ENCODE results near the gene AGBL5.

The AGBL5 gene

DNA sequence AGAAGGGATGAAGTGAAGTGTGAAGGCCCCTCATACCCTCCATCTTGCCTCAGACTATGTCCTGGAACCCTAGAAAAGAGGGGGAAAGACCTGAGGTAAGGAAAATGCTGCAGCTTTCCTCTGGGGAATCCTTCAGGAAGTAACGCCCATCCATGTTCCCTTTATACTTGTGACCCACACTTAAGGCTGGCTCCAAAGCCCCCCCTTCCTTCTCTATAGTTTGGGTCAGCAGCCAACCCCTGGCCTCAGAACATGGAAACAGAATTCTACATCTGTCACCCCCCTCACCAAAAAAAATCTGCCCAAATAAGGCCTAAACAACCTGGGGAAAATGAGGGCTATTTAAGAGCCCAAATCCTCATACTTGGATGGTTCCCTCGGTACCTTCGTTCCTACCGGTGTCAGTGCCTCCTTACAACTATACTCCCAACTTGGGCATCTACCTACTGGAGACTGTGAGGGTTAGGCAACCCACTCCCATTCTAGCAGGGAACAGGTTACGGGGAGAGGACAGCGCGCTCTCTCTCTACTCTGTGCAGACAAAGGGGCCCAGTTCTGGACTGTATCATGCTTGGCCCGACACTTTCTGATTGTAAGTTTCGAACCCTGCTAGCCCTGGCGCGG, 19.3 kb downstream of the AGBL5 start:
- H2AFZ ChIP-seq (ENCODE audit: low read length) = peak overlapping the region; percentile 78

DNA sequence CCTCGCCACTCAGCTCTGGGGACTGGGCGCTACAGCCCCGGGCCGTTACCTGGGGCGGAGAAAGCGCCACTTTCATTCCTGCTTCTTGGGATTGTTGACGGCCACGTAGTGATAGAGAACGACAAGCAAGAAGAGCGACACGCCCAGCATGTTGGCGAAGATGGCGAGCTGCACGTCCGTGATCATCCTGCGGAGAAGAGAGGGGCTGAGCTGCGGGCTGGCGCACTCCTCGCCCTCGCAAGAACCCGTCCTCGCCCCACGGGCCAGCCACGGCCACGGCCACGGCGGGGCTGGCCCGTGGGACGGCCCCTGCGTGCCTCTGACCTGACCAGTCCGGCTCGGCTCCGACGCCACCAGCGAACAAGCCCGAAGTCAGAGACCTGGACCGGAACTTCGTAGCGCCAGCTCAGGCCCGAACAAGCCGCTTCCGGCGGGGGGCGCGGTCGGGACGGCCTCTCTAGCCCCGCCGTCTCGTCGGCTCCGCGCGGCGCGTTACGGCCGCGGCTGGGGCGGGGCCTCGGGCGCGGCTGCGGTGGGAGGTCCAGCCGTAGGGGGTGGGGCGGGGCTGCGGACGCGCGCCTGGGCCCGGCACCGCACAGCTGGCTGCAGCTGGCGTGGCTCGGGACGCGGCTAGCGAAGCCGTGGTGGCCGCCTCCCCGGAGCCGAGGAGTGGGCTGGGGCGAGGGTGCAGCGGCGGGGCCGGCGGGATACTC, 20.0 kb downstream of the AGBL5 start, which contains the start of gene OST4:
Gene OST4, minus strand, starts transcription at position 378 of the 713 bp plus-strand sequence.
- peak; percentile 94 for DNase-seq
- peak within 1 kb of the TSS; percentile 94 for H3K4me2 ChIP-seq (ENCODE audit: low read depth, low read length)
- H2AFZ ChIP-seq (ENCODE audit: low read length) = peak within 1 kb of the TSS; percentile 78
- H3K9me3 ChIP-seq (replicated peaks; ENCODE audit: insufficient read depth, low read length) = no peaks in the 10 kb centered on the region
- no peaks in the 10 kb centered on the region for H3K36me3 ChIP-seq (replicated peaks; ENCODE audit: insufficient read depth, low read length)
- peaks cover 42% of the 10 kb centered on the region for H3K4me1 ChIP-seq (ENCODE audit: low read length)
- peaks cover 14% of the 10 kb centered on the region for H3F3A ChIP-seq (ENCODE audit: insufficient read depth, low read length)
- H3K27me3 ChIP-seq (replicated peaks; ENCODE audit: insufficient read depth, low read length) = no peaks in the 10 kb centered on the region
- H3K4me3 ChIP-seq (ENCODE audit: low read length) = peak within 1 kb of the TSS; percentile 100
- TF ChIP-seq, protein P1, sequence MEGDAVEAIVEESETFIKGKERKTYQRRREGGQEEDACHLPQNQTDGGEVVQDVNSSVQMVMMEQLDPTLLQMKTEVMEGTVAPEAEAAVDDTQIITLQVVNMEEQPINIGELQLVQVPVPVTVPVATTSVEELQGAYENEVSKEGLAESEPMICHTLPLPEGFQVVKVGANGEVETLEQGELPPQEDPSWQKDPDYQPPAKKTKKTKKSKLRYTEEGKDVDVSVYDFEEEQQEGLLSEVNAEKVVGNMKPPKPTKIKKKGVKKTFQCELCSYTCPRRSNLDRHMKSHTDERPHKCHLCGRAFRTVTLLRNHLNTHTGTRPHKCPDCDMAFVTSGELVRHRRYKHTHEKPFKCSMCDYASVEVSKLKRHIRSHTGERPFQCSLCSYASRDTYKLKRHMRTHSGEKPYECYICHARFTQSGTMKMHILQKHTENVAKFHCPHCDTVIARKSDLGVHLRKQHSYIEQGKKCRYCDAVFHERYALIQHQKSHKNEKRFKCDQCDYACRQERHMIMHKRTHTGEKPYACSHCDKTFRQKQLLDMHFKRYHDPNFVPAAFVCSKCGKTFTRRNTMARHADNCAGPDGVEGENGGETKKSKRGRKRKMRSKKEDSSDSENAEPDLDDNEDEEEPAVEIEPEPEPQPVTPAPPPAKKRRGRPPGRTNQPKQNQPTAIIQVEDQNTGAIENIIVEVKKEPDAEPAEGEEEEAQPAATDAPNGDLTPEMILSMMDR (IDR thresholded peaks at IDR 0.05; ENCODE audit: low read length) = peak; percentile 8; the same call in 1 of the 2 replicates
- TF ChIP-seq EZH2 (optimal IDR thresholded peaks at IDR 0.05; ENCODE audit: low read depth, low read length) = no peak
- peaks cover 33% of the 10 kb centered on the region for H3K79me2 ChIP-seq (ENCODE audit: low read length)
- peak within 1 kb of the TSS; percentile 61; the same call in 1 of the 2 replicates for H3K27ac ChIP-seq (ENCODE audit: low read length)
- H3K9me2 ChIP-seq (replicated peaks; ENCODE audit: insufficient read depth, low read length) = no peaks in the 10 kb centered on the region
- H3K9ac ChIP-seq (ENCODE audit: low read length) = peak within 1 kb of the TSS; percentile 88
- H4K20me1 ChIP-seq (ENCODE audit: insufficient read depth, low read length) = no peaks in the 10 kb centered on the region

More for the DNA sequence above, 19.3 kb downstream of the AGBL5 start:
- TF ChIP-seq, protein P1 (IDR thresholded peaks at IDR 0.05; ENCODE audit: low read length) = no peak
- TF ChIP-seq EZH2phosphoT487 (IDR thresholded peaks at IDR 0.05; ENCODE audit: low read length) (no peak), EZH2 (optimal IDR thresholded peaks at IDR 0.05; ENCODE audit: low read depth, low read length) (no peak)
- DNase-seq = no peak
- Histone ChIP-seq H4K20me1 (ENCODE audit: insufficient read depth, low read length) (no peaks in the 10 kb centered on the region), H3K4me3 (ENCODE audit: low read length) (peak overlapping the region; percentile 100), H3K4me2 (ENCODE audit: low read depth, low read length) (peak overlapping the region; percentile 90), H3K9me3 (replicated peaks; ENCODE audit: insufficient read depth, low read length) (no peaks in the 10 kb centered on the region), H3K9ac (ENCODE audit: low read length) (peak overlapping the region; percentile 88), H3F3A (ENCODE audit: insufficient read depth, low read length) (peaks cover 11% of the 10 kb centered on the region), H3K27me3 (replicated peaks; ENCODE audit: insufficient read depth, low read length) (no peaks in the 10 kb centered on the region), H3K4me1 (ENCODE audit: low read length) (peaks cover 36% of the 10 kb centered on the region), H3K36me3 (replicated peaks; ENCODE audit: insufficient read depth, low read length) (no peaks in the 10 kb centered on the region), H3K79me2 (ENCODE audit: low read length) (peaks cover 33% of the 10 kb centered on the region), H3K27ac (ENCODE audit: low read length) (peak overlapping the region; percentile 61; the same call in 1 of the 2 replicates), H3K9me2 (replicated peaks; ENCODE audit: insufficient read depth, low read length) (no peaks in the 10 kb centered on the region)

DNA sequence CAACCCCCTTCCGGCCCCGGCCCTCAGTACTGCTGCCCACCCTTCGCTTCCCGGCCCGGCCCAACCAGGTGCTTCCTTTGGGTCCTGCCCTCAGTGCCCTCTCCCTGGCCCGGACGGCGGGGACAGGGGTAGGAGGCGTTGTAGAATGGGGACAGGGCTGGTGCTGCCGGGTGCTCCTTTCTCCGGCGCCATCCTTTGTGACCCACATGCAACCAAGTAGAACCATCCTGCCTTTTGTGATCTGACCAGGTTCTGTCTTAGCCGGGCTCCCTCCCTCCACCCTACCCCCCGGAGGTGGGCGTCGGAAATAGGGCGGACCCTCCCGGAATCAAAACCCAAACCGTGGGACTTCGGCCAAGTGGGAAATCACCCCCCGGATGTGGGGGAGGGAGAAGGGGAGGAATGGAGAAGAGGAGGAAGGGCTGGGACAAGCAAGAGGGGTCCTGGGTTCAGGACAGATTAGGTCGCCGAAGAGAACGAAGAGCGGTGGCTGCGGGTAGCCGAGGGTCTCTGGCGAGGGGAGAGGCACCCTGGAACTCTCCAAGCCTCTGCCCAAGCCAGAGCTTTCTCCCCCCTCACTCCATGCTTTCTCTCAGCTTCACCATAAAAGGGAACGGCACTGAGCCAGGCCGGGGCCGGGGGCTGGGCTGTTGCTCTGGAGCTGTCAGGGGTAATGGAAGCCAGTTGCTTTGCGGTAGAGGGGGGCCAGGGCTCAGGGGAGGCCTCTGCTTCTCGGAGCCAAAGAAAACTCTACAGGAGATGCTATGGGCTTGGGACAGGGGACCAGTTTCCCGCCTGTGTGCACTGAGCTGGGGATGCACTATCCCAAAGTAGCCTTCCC, 20.7 kb downstream of the AGBL5 start:
- H3K9me3 ChIP-seq (replicated peaks; ENCODE audit: insufficient read depth, low read length) = no peaks in the 10 kb centered on the region
- TF ChIP-seq, protein P1 (IDR thresholded peaks at IDR 0.05; ENCODE audit: low read length) = no peak
- TF ChIP-seq EZH2 (optimal IDR thresholded peaks at IDR 0.05; ENCODE audit: low read depth, low read length) (no peak), EZH2phosphoT487 (IDR thresholded peaks at IDR 0.05; ENCODE audit: low read length) (no peak)
- H3K4me3 ChIP-seq (ENCODE audit: low read length) = peak overlapping the region; percentile 64
- DNase-seq = no peak
- H3F3A ChIP-seq (ENCODE audit: insufficient read depth, low read length) = peaks cover 22% of the 10 kb centered on the region
- H3K4me2 ChIP-seq (ENCODE audit: low read depth, low read length) = peak overlapping the region; percentile 94
- no peak overlapping the region for H3K27ac ChIP-seq (ENCODE audit: low read length)
- peak overlapping the region; percentile 57; the same call in 1 of the 2 replicates for H3K9ac ChIP-seq (ENCODE audit: low read length)
- H3K4me1 ChIP-seq (ENCODE audit: low read length) = peaks cover 49% of the 10 kb centered on the region
- no peaks in the 10 kb centered on the region for H3K36me3 ChIP-seq (replicated peaks; ENCODE audit: insufficient read depth, low read length)
- no peaks in the 10 kb centered on the region for H4K20me1 ChIP-seq (ENCODE audit: insufficient read depth, low read length)
- H3K27me3 ChIP-seq (replicated peaks; ENCODE audit: insufficient read depth, low read length) = no peaks in the 10 kb centered on the region
- peaks cover 33% of the 10 kb centered on the region for H3K79me2 ChIP-seq (ENCODE audit: low read length)
- H2AFZ ChIP-seq (ENCODE audit: low read length) = peak overlapping the region; percentile 74
- H3K9me2 ChIP-seq (replicated peaks; ENCODE audit: insufficient read depth, low read length) = no peaks in the 10 kb centered on the region

Data from MM.1S (cell line).